Endothelial cell of umbilical vein (primary cell): ENCODE results near the gene FSIP1. TPM values are rescaled to one million over a fixed set of nuclear protein-coding genes. Genes with fewer than 3 reads are reported as not detected.
A peak's percentile ranks its signal among the peaks of the same experiment; 100 is the strongest.

Source experiments
- BruUV-seq: library from RNA; stranded (reverse); fragments of 400-500 nt; replicated peaks from 2 replicates; lab custom pipeline; 2021; lab: Mats Ljungman, UMichigan
- CTCF ChIA-PET: fragments of 300-600, 350-600 bp; sonication (Branson Sonifier 250); formaldehyde crosslinking; loops from one replicate; lab custom pipeline; 2021; ENCODE audit warnings: antibody characterized with exemption, inconsistent platforms; lab: Charles Lee
- POLR2A ChIA-PET: fragments of 300-600, 350-600 bp; sonication (Branson Sonifier 250); formaldehyde crosslinking; loops from one replicate; lab custom pipeline; 2021; ENCODE audit warnings: antibody characterized with exemption, inconsistent platforms; lab: Charles Lee
- DNase-seq: peaks from one replicate; pipeline ENCODE4 v3.0.0-alpha.2; 2011; ENCODE audit warnings: low read depth, low spot score
- FAIRE-seq: peaks from 2 replicates; lab custom pipeline; 2011; peaks lifted over from hg19 to GRCh38; lab: Jason Lieb, UNC
- H2AFZ ChIP-seq: 2 replicates; pipeline ENCODE4 v1.6.0; 2012; ENCODE audit warnings: low read depth, low read length, control low read depth, inconsistent platforms
- H3K27ac ChIP-seq: 2 replicates; pipeline ENCODE4 v1.5.1; 2011; ENCODE audit warnings: low read depth, mild to moderate bottlenecking, control low read depth, low read length, moderate library complexity; ENCODE audit not compliant: insufficient read depth
- H3K27me3 ChIP-seq, 2 experiments: 2 replicates each; pipeline versions ENCODE4 v1.6.0 to v1.6.1; 2011; ENCODE audit warnings: low read length in 2 of 2, mixed read lengths in 1 of 2; ENCODE audit not compliant: control insufficient read depth in 2 of 2, insufficient read depth in 2 of 2
- H3K36me3 ChIP-seq, 2 experiments: 2 replicates in 1 of 2; 3 replicates in 1 of 2; pipeline ENCODE4 v1.5.1; 2011; ENCODE audit warnings: low read length in 2 of 2, mild to moderate bottlenecking in 1 of 2, moderate library complexity in 1 of 2; ENCODE audit not compliant: control insufficient read depth in 2 of 2, insufficient read depth in 2 of 2; ENCODE audit errors: extremely low read depth in 1 of 2
- H3K4me1 ChIP-seq: 3 replicates; pipeline ENCODE4 v1.5.1; 2011; ENCODE audit warnings: mild to moderate bottlenecking, low read length; ENCODE audit not compliant: control insufficient read depth, insufficient read depth; ENCODE audit errors: extremely low read depth
- H3K4me2 ChIP-seq: 2 replicates; pipeline ENCODE4 v1.6.1; 2011; ENCODE audit warnings: low read length, control low read depth, mixed read lengths; ENCODE audit not compliant: insufficient read depth
- H3K4me3 ChIP-seq, 3 experiments: fragments of 200-600 bp in 1 of 3; sonication (generic), shearing (Covaris generic) in 1 of 3; replicated peaks in 1 of 3; 2 replicates each; pipeline ENCODE4 v1.5.1; 2011 to 2016; ENCODE audit warnings: control low read depth in 3 of 3, low read length in 3 of 3, mild to moderate bottlenecking in 2 of 3, inconsistent platforms in 1 of 3, low read depth in 1 of 3, moderate library complexity in 1 of 3; ENCODE audit not compliant: insufficient read depth in 1 of 3
- H3K79me2 ChIP-seq: 2 replicates; pipeline ENCODE4 v1.6.0; 2012; ENCODE audit warnings: low read length, inconsistent platforms; ENCODE audit not compliant: control insufficient read depth, insufficient read depth
- H3K9ac ChIP-seq: replicated peaks from 2 replicates; pipeline ENCODE3; 2011; ENCODE audit warnings: low read length, control low read depth; ENCODE audit not compliant: insufficient read depth; ENCODE audit errors: extremely low read depth
- H3K9me1 ChIP-seq: replicated peaks from 3 replicates; pipeline ENCODE4 v1.6.0; 2011; ENCODE audit warnings: mild to moderate bottlenecking, low read length; ENCODE audit not compliant: control insufficient read depth, insufficient read depth; ENCODE audit errors: extremely low read depth
- H3K9me3 ChIP-seq: replicated peaks from 2 replicates; pipeline ENCODE4 v1.5.1; 2012; ENCODE audit warnings: low read length, inconsistent platforms; ENCODE audit not compliant: control insufficient read depth, insufficient read depth
- H4K20me1 ChIP-seq: replicated peaks from 2 replicates; pipeline ENCODE3; 2011; ENCODE audit warnings: mild to moderate bottlenecking, low read length; ENCODE audit not compliant: control insufficient read depth, insufficient read depth; ENCODE audit errors: extremely low read depth
- EZH2 ChIP-seq: IDR thresholded peaks from 2 replicates; pipeline ENCODE4 v1.6.1; 2012; ENCODE audit warnings: borderline replicate concordance, low read depth, mild to moderate bottlenecking, moderate library complexity, low read length, inconsistent platforms; ENCODE audit not compliant: severe bottlenecking
- FOS ChIP-seq: IDR thresholded peaks from 2 replicates; pipeline ENCODE4 v1.6.1; 2011; ENCODE audit warnings: mild to moderate bottlenecking, low read length, moderate library complexity, borderline replicate concordance; ENCODE audit not compliant: insufficient read depth
- GATA2 ChIP-seq: IDR thresholded peaks from 2 replicates; pipeline ENCODE4 v1.7.0; 2011; ENCODE audit warnings: low read depth, mild to moderate bottlenecking, moderate library complexity, mixed read lengths, low read length; ENCODE audit not compliant: insufficient read length, insufficient read depth
- JUN ChIP-seq: IDR thresholded peaks from 2 replicates; pipeline ENCODE4 v1.6.1; 2011; ENCODE audit warnings: borderline replicate concordance, low read depth; ENCODE audit not compliant: insufficient read length, insufficient read depth
- MYC ChIP-seq: IDR thresholded peaks from one replicate; pipeline ENCODE4 v1.6.1; 2011; ENCODE audit warnings: mild to moderate bottlenecking, low read depth, low read length
- POLR2A ChIP-seq: IDR thresholded peaks from 2 replicates; pipeline ENCODE4 v1.6.1; 2012; ENCODE audit warnings: low read depth, mild to moderate bottlenecking, control low read depth, low read length
- POLR2AphosphoS5 ChIP-seq: IDR thresholded peaks from 2 replicates; pipeline ENCODE4 v1.6.1; 2012; ENCODE audit warnings: low read depth, mild to moderate bottlenecking, control low read depth, low read length, moderate library complexity; ENCODE audit not compliant: insufficient read depth
- dilution Hi-C: fragments of 300-500 bp; cut with MboI; formaldehyde crosslinking; loops from one replicate; pipeline ENCODE4 v1.15.0; 2019; ENCODE audit warnings: low sequenced_read_pairs; ENCODE audit not compliant: extremely low pct_ligation_motif_present
- intact Hi-C: fragments of 100-400 bp; cut with micrococcal nuclease; formaldehyde crosslinking; loops from one replicate; pipeline ENCODE4 v1.10.0; 2022
- polyA plus RNA-seq, 4 experiments: library from polyadenylated mRNA; depleted of rRNA in 3 of 4; stranded (reverse) in 3 of 4; unstranded in 1 of 4; fragments of >200 nt; gene quantifications; 2 replicates each; pipeline versions ENCODE4 v1.2.1 to v1.2.3, GENCODE V29; 2011 to 2012; ENCODE audit warnings: missing spikeins in 1 of 4
- total RNA-seq: library from RNA; stranded (reverse); gene quantifications from 2 replicates; pipeline ENCODE4 v1.2.3, GENCODE V29; 2021
- TF ChIP-seq, protein P1 (sequence below), 2 donors: IDR thresholded peaks; 1 replicate in 1 of 2; 2 replicates in 1 of 2; pipeline ENCODE4 v1.5.1; 2011; ENCODE audit warnings: low read length in 2 of 2, mild to moderate bottlenecking in 2 of 2, moderate library complexity in 2 of 2, control low read depth in 1 of 2, inconsistent platforms in 1 of 2, low read depth in 1 of 2; ENCODE audit not compliant: insufficient read depth in 1 of 2; ENCODE audit errors: extremely low read depth in 1 of 2
- TF ChIP-seq, protein P2 (sequence below): IDR thresholded peaks from 2 replicates; pipeline ENCODE4 v1.6.1; 2011; ENCODE audit not compliant: insufficient read depth, insufficient read length

The FSIP1 gene
- total and polyA plus RNA-seq, 2 donors (not counting 3 experiments of a cell fraction or from before 2014, with no cell fraction given): 0.23 to 1.1 TPM

DNA sequence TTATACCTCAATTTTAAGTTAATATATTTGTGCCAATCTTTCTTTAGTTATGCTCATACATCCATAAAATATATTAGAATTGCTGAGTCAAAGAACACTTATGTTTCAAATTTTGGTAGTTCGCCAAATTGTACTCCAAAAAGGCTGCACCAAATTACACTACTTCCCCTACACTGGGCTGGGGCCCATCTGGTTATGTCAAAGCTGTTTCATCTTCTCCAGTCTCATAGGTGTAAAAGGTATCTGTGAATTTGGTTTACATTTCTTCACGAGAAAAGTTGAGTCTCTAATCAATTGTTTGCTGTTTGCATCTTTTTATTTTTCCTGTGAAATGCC, 706 bp downstream of the FSIP1 start:
- Histone ChIP-seq H2AFZ (peak overlapping the region; percentile 82), H3K4me1 (peaks cover 26% of the 10 kb centered on the region), H3K9ac (no peak overlapping the region), H3K9me3 (no peaks in the 10 kb centered on the region), H3K27me3 (no peaks in the 10 kb centered on the region), H3K79me2 (peaks cover 5% of the 10 kb centered on the region), H3K27ac (no peak overlapping the region), H4K20me1 (no peaks in the 10 kb centered on the region), H3K4me3 (peak overlapping the region in 2 of 3 experiments; percentile 50 to 98), H3K36me3 (no peaks in the 10 kb centered on the region), H3K9me1 (no peaks in the 10 kb centered on the region), H3K4me2 (peak overlapping the region; percentile 84)
- ChIA-PET CTCF (interaction anchor here (1.0 to 1.9 kb wide), 4 partner anchors 25 to 1082 kb away, joined by 3 to 10 read pairs (median 6); no protein-coding TSS in a partner anchor), POLR2A (no interaction called here)
- FAIRE-seq: no peak
- TF ChIP-seq JUN: no peak
- dilution Hi-C loops: no loop called here
- no peak for DNase-seq
- intact Hi-C loops: loop anchor here (1.0 to 2.0 kb wide), 2 partner anchors 95 to 152 kb away; partner anchors contain the start of gene EIF2AK4
- BruUV-seq: TSS peak; percentile 18

- TF ChIP-seq, protein P1, sequence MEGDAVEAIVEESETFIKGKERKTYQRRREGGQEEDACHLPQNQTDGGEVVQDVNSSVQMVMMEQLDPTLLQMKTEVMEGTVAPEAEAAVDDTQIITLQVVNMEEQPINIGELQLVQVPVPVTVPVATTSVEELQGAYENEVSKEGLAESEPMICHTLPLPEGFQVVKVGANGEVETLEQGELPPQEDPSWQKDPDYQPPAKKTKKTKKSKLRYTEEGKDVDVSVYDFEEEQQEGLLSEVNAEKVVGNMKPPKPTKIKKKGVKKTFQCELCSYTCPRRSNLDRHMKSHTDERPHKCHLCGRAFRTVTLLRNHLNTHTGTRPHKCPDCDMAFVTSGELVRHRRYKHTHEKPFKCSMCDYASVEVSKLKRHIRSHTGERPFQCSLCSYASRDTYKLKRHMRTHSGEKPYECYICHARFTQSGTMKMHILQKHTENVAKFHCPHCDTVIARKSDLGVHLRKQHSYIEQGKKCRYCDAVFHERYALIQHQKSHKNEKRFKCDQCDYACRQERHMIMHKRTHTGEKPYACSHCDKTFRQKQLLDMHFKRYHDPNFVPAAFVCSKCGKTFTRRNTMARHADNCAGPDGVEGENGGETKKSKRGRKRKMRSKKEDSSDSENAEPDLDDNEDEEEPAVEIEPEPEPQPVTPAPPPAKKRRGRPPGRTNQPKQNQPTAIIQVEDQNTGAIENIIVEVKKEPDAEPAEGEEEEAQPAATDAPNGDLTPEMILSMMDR (IDR thresholded peaks at IDR 0.05; ENCODE audit: extremely low read depth in 1 of 2, insufficient read depth in 1 of 2, low read depth in 1 of 2, low read length in 2 of 2): no peak
- TF ChIP-seq EZH2: no peak
- no peak for TF ChIP-seq JUN
- TF ChIP-seq, protein P2, sequence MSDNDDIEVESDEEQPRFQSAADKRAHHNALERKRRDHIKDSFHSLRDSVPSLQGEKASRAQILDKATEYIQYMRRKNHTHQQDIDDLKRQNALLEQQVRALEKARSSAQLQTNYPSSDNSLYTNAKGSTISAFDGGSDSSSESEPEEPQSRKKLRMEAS: no peak
- no peak for TF ChIP-seq POLR2AphosphoS5
- no peak for TF ChIP-seq GATA2
- no peak for TF ChIP-seq FOS
- TF ChIP-seq MYC: no peak
- TF ChIP-seq POLR2A: no peak
- Histone ChIP-seq H3K9me3 (no peaks in the 10 kb centered on the region), H3K27ac (no peak overlapping the region), H3K79me2 (peaks cover 5% of the 10 kb centered on the region), H3K4me1 (peaks cover 25% of the 10 kb centered on the region), H4K20me1 (no peaks in the 10 kb centered on the region), H3K27me3 (no peaks in the 10 kb centered on the region), H2AFZ (no peak overlapping the region), H3K4me3 (no peak overlapping the region), H3K9ac (no peak overlapping the region), H3K36me3 (no peaks in the 10 kb centered on the region), H3K9me1 (no peaks in the 10 kb centered on the region), H3K4me2 (peak overlapping the region; percentile 84)
- intact Hi-C loops: no loop called here
- no TSS peak for BruUV-seq
- dilution Hi-C loops: no loop called here
- no peak for FAIRE-seq
- POLR2A ChIA-PET: no interaction called here
- no peak for DNase-seq
- CTCF ChIA-PET: no interaction called here
Measured at GRCh38 chr15:39781147-39781966, 1.3 kb downstream of the FSIP1 start.
